Fibroblast of lung (primary cell): ENCODE measurements around the gene STARD7. TPM values are rescaled to one million over a fixed set of nuclear protein-coding genes. Genes with fewer than 3 reads are reported as not detected.
"Not testable (repeated sequence)": the region's sequence is repeated elsewhere in the genome, so short reads cannot be mapped to it uniquely, and the experiment has no call there.

Experiments
- DNase-seq, 2 donors: peaks; one replicate each; pipeline versions ENCODE4 v3.0.0 to v3.0.0-alpha.2; 2010; ENCODE audit warnings: low read depth in 2 of 2
- H2AFZ ChIP-seq: 2 replicates; pipeline ENCODE4 v1.5.1; 2012; ENCODE audit warnings: low read length, control low read depth, inconsistent platforms
- H3K27ac ChIP-seq: 2 replicates; pipeline ENCODE4 v1.5.1; 2011; ENCODE audit warnings: low read length, control low read depth; ENCODE audit not compliant: insufficient read depth
- H3K27me3 ChIP-seq: 2 replicates; pipeline ENCODE4 v1.5.1; 2011; ENCODE audit warnings: mild to moderate bottlenecking, low read length; ENCODE audit not compliant: control insufficient read depth, insufficient read depth
- H3K36me3 ChIP-seq: 2 replicates; pipeline ENCODE4 v1.5.1; 2011; ENCODE audit warnings: low read length; ENCODE audit not compliant: control insufficient read depth, insufficient read depth
- H3K4me1 ChIP-seq: 2 replicates; pipeline ENCODE4 v1.5.1; 2011; ENCODE audit warnings: low read length; ENCODE audit not compliant: control insufficient read depth, insufficient read depth; ENCODE audit errors: extremely low read depth
- H3K4me2 ChIP-seq: 2 replicates; pipeline ENCODE4 v1.5.1; 2011; ENCODE audit warnings: low read length, control low read depth; ENCODE audit not compliant: insufficient read depth; ENCODE audit errors: extremely low read depth
- H3K4me3 ChIP-seq, 4 experiments: fragments of 200-600 bp in 1 of 4; sonication (generic) in 1 of 4; replicated peaks in 1 of 4; 2 replicates each; pipeline ENCODE4 v1.5.1; 2011 to 2016; ENCODE audit warnings: low read length in 4 of 4, low read depth in 3 of 4, mild to moderate bottlenecking in 3 of 4, control low read depth in 2 of 4, inconsistent platforms in 1 of 4, mixed read lengths in 1 of 4; ENCODE audit not compliant: insufficient read depth in 1 of 4; ENCODE audit errors: control extremely low read depth in 1 of 4
- H3K79me2 ChIP-seq: 2 replicates; pipeline ENCODE4 v1.5.1; 2012; ENCODE audit warnings: mild to moderate bottlenecking, low read length, inconsistent platforms; ENCODE audit not compliant: control insufficient read depth, insufficient read depth
- H3K9ac ChIP-seq: 2 replicates; pipeline ENCODE4 v1.5.1; 2011; ENCODE audit warnings: mild to moderate bottlenecking, low read length, control low read depth; ENCODE audit not compliant: insufficient read depth
- H3K9me3 ChIP-seq: 2 replicates; pipeline ENCODE4 v1.5.1; 2012; ENCODE audit warnings: low read depth, low read length; ENCODE audit not compliant: control insufficient read depth, insufficient read depth
- H4K20me1 ChIP-seq: 2 replicates; pipeline ENCODE4 v1.5.1; 2011; ENCODE audit warnings: low read length; ENCODE audit not compliant: control insufficient read depth, insufficient read depth; ENCODE audit errors: extremely low read depth
- EZH2 ChIP-seq: IDR thresholded peaks from 2 replicates; pipeline ENCODE4 v1.5.1; 2012; ENCODE audit warnings: low read length, control low read depth, mild to moderate bottlenecking; ENCODE audit errors: missing control alignments
- polyA plus RNA-seq, 2 donors: library from polyadenylated mRNA; depleted of rRNA in 1 of 2; stranded (reverse) in 1 of 2; unstranded in 1 of 2; fragments of >200 nt; gene quantifications; 2 replicates each; pipeline ENCODE4 v1.2.1, GENCODE V29; 2011 to 2012; ENCODE audit warnings: missing spikeins in 1 of 2
- total RNA-seq: library from RNA; depleted of rRNA; stranded (reverse); fragments of >200 nt; gene quantifications from 2 replicates; pipeline ENCODE4 v1.2.1, GENCODE V29; 2014
- TF ChIP-seq, protein P1 (sequence below), 2 donors: IDR thresholded peaks in 1 of 2; conservative IDR thresholded peaks in 1 of 2; 1 replicate in 1 of 2; 2 replicates in 1 of 2; pipeline ENCODE4 v1.5.1; 2011 to 2012; ENCODE audit warnings: low read length in 2 of 2, control low read depth in 1 of 2, inconsistent platforms in 1 of 2, low read depth in 1 of 2, mild to moderate bottlenecking in 1 of 2

Gene STARD7
- total and polyA plus RNA-seq, 2 donors (not counting 1 experiment from before 2014, with no cell fraction given), result 109 to 121 TPM

DNA sequence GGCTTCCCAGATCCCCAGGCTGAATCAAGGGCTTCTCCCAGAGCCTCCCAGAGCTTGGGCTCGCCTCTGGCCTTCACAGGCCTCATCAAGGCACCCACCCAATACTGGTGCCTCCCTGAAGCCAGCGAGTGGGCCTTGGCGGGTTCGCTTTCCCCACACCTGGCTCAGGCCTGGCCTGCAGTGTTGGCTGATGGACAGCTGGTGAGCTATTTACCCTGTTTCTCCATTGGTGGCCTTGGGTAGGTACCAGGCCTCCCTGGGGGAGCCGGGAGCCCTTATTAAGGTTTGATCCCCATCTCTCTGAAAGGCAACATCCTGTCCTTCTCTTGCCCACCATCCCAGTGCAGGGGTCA, 45.2 kb downstream of the STARD7 start:
- H3K79me2 ChIP-seq, result no peaks in the 10 kb centered on the region
- H3K27ac ChIP-seq, result no peak overlapping the region
- H3K4me2 ChIP-seq, result no peak overlapping the region
- TF ChIP-seq EZH2, result no peak
- TF ChIP-seq, protein P1, sequence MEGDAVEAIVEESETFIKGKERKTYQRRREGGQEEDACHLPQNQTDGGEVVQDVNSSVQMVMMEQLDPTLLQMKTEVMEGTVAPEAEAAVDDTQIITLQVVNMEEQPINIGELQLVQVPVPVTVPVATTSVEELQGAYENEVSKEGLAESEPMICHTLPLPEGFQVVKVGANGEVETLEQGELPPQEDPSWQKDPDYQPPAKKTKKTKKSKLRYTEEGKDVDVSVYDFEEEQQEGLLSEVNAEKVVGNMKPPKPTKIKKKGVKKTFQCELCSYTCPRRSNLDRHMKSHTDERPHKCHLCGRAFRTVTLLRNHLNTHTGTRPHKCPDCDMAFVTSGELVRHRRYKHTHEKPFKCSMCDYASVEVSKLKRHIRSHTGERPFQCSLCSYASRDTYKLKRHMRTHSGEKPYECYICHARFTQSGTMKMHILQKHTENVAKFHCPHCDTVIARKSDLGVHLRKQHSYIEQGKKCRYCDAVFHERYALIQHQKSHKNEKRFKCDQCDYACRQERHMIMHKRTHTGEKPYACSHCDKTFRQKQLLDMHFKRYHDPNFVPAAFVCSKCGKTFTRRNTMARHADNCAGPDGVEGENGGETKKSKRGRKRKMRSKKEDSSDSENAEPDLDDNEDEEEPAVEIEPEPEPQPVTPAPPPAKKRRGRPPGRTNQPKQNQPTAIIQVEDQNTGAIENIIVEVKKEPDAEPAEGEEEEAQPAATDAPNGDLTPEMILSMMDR (conservative IDR thresholded peaks at IDR 0.05 in 1 of 2, IDR thresholded peaks at IDR 0.05 in 1 of 2; ENCODE audit: low read depth in 1 of 2, low read length in 2 of 2), result no peak
- no peak overlapping the region for H2AFZ ChIP-seq
- H3K36me3 ChIP-seq, result no peaks in the 10 kb centered on the region
- no peaks in the 10 kb centered on the region for H3K4me1 ChIP-seq
- no peak for DNase-seq
- no peak overlapping the region for H3K9ac ChIP-seq
- H3K27me3 ChIP-seq, result peaks cover under 1% of the 10 kb centered on the region
- H3K9me3 ChIP-seq, result no peaks in the 10 kb centered on the region
- H4K20me1 ChIP-seq, result no peaks in the 10 kb centered on the region
- H3K4me3 ChIP-seq, result no peak overlapping the region

DNA sequence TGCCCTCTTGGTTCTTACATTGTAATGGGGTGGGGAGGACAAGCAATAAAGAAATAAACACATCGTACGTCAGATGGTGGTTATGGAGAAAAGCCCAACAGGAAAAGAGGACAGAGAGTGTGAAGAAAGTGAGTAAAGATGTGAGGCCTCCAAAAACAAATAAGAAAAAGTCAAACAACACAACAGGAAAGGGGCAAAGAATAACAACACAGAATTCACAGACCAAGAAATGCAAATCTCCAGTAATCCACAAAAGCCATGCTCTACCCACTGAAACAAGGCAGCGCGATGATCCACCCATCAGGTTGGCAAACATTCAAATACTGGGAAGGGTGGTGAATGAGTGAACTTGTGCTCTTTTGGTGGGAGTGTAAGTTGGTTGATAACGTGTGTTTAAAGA, 46.7 kb downstream of the STARD7 start:
- no peaks in the 10 kb centered on the region for H3K4me1 ChIP-seq
- H4K20me1 ChIP-seq, result no peaks in the 10 kb centered on the region

DNA sequence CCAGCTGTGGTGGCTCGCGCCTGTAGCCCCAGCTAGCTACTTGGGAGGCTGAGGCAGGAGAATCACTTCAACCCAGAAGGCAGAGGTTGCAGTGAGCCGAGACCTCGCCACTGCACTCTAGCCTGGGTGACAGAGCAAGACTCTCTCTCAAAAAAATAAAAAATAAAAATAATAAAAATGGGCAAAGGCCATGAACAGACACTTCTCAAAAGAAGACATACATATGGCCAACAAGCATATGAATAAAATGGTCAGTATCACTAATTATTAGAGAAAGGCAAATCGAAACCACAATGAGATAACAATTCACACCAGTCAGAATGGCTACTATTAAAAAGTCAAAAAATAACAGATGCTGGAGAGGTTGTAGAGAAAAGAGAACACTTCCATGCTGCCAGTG, 48.3 kb downstream of the STARD7 start:
- H3K27ac ChIP-seq, H3K79me2 ChIP-seq, H3K9me3 ChIP-seq, H2AFZ ChIP-seq, H3K9ac ChIP-seq, H3K27me3 ChIP-seq, H3K4me3 ChIP-seq, DNase-seq, H4K20me1 ChIP-seq, H3K4me1 ChIP-seq, H3K4me2 ChIP-seq, H3K36me3 ChIP-seq: not testable (repeated sequence)

More for the DNA sequence above, 46.7 kb downstream of the STARD7 start:
- Histone ChIP-seq H2AFZ (no peak overlapping the region), H3K4me2 (no peak overlapping the region), H3K9ac (no peak overlapping the region), H3K27me3 (peaks cover 3% of the 10 kb centered on the region), H3K36me3 (no peaks in the 10 kb centered on the region), H3K9me3 (no peaks in the 10 kb centered on the region), H3K27ac (no peak overlapping the region), H3K79me2 (no peaks in the 10 kb centered on the region), H3K4me3 (no peak overlapping the region)
- TF ChIP-seq, protein P1 (conservative IDR thresholded peaks at IDR 0.05 in 1 of 2, IDR thresholded peaks at IDR 0.05 in 1 of 2; ENCODE audit: low read depth in 1 of 2, low read length in 2 of 2), result no peak
- TF ChIP-seq EZH2, result no peak
- peak in 1 of 2 donors; percentile 15 for DNase-seq
